Measurements from ENCODE around the gene CYB5R4. TPM values are rescaled to one million over a fixed set of nuclear protein-coding genes. Genes with fewer than 3 reads are reported as not detected.

CYB5R4 gene
- polyA plus RNA-seq, 4 donors, result 10.0 to 15.4 (median 11.8) TPM

DNA sequence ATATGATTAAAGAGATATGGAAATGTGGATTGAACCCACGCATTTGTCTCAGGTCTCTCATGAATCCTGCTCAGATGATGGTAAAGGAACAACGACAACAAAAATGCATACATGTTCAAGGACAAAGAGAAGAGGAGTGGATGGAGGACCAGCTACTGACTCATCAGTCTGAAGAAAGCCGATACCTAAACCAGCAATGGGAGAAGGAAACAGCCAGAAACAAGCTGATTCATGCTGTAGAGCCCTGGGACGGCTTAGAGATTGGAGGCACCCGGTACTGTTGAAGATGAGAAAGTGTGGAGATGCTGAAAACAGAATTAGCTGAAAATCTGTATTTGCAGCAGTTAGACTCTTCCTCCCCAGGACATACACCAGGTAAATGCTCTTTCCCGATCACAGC, 20.8 kb upstream of the CYB5R4 start:
- no peaks in the 10 kb centered on the region for H3K36me3 ChIP-seq (ENCODE audit: control insufficient read depth in 3 of 3, insufficient read depth in 2 of 3, low read depth in 1 of 3, low read length in 3 of 3)
- no peaks in the 10 kb centered on the region for H3K9me3 ChIP-seq (ENCODE audit: control insufficient read depth in 2 of 2, insufficient read depth in 1 of 2, low read depth in 1 of 2, low read length in 1 of 2)
- DNase-seq, result no peak
- no peak for FAIRE-seq
- H3K4me1 ChIP-seq (ENCODE audit: control insufficient read depth in 3 of 3, insufficient read depth in 2 of 3, low read depth in 1 of 3, low read length in 2 of 3), result no peaks in the 10 kb centered on the region
- no peak overlapping the region for H3K27ac ChIP-seq (ENCODE audit: low read depth in 1 of 3, low read length in 2 of 3)
- WGBS, 3 donors, result 83 to 85% (median 85%) methylated on average over 6 of the region's 6 CpGs
- H3K4me3 ChIP-seq (ENCODE audit: low read depth in 1 of 3, low read length in 3 of 3), result no peak overlapping the region
- no peaks in the 10 kb centered on the region for H3K27me3 ChIP-seq (ENCODE audit: control insufficient read depth in 3 of 3, insufficient read depth in 3 of 3, low read length in 3 of 3)

DNA sequence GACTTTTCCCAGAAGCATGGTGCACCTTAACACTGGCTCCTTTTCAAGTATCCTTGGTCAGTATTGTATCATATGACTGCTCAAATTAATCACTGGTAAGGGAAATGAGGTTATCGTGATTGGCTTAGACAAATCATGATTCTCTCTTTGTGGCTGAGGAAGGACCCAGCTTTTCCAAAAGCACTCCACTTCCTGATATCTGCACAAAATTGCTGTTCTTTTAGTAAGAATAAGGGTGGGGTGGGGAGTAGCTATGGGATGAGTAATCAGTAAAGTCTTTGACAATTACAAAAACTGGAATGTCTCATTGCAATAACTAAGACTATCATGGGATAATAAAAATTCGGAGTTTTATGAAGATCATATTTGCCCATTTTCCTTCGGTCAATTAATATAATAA, 15.3 kb upstream of the CYB5R4 start:
- H3K4me3 ChIP-seq (ENCODE audit: low read depth in 1 of 3, low read length in 3 of 3), result no peak overlapping the region
- H3K4me1 ChIP-seq (ENCODE audit: control insufficient read depth in 3 of 3, insufficient read depth in 2 of 3, low read depth in 1 of 3, low read length in 2 of 3), result no peaks in the 10 kb centered on the region
- WGBS, 3 donors, result 85 to 93% (median 90%) methylated on average over 3 of the region's 3 CpGs
- no peak overlapping the region for H3K27ac ChIP-seq (ENCODE audit: low read depth in 1 of 3, low read length in 2 of 3)
- H3K9me3 ChIP-seq (ENCODE audit: control insufficient read depth in 2 of 2, insufficient read depth in 1 of 2, low read depth in 1 of 2, low read length in 1 of 2), result no peaks in the 10 kb centered on the region
- H3K36me3 ChIP-seq (ENCODE audit: control insufficient read depth in 3 of 3, insufficient read depth in 2 of 3, low read depth in 1 of 3, low read length in 3 of 3), result no peaks in the 10 kb centered on the region
- FAIRE-seq (no peak), DNase-seq (no peak)
- H3K27me3 ChIP-seq (ENCODE audit: control insufficient read depth in 3 of 3, insufficient read depth in 3 of 3, low read length in 3 of 3), result peaks cover 0 to 2% (median 0%) of the 10 kb centered on the region in 3 donors

DNA sequence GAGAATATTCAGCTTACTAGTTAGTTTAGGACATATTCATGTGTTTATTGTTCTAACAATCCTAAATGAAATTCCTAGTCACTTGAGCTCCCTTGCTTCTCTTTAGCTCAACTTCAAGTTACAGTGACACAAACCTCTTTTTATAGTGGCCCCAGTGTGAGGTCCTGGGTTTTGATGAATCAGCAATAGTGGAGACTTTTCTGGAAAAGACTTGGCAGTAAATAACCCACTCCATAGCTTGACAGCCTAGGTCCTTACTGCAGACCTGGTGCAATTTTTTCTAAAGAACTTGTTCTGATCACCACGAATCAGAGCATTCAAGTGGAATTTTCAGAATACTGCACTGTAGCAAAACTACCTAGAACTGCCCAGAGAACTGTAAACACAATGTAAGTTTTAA, 13.2 kb upstream of the CYB5R4 start:
- FAIRE-seq, result no peak
- no peak overlapping the region for H3K27ac ChIP-seq (ENCODE audit: low read depth in 1 of 3, low read length in 2 of 3)
- WGBS, 3 donors, result 47 to 59% (median 49%) methylated on average over 1 of the region's 1 CpG
- no peaks in the 10 kb centered on the region for H3K4me1 ChIP-seq (ENCODE audit: control insufficient read depth in 3 of 3, insufficient read depth in 2 of 3, low read depth in 1 of 3, low read length in 2 of 3)
- H3K9me3 ChIP-seq (ENCODE audit: control insufficient read depth in 2 of 2, insufficient read depth in 1 of 2, low read depth in 1 of 2, low read length in 1 of 2), result no peaks in the 10 kb centered on the region
- DNase-seq, result no peak
- no peaks in the 10 kb centered on the region for H3K36me3 ChIP-seq (ENCODE audit: control insufficient read depth in 3 of 3, insufficient read depth in 2 of 3, low read depth in 1 of 3, low read length in 3 of 3)
- H3K27me3 ChIP-seq (ENCODE audit: control insufficient read depth in 3 of 3, insufficient read depth in 3 of 3, low read length in 3 of 3), result peaks cover 0 to 2% (median 0%) of the 10 kb centered on the region in 3 donors
- no peak overlapping the region for H3K4me3 ChIP-seq (ENCODE audit: low read depth in 1 of 3, low read length in 3 of 3)

DNA sequence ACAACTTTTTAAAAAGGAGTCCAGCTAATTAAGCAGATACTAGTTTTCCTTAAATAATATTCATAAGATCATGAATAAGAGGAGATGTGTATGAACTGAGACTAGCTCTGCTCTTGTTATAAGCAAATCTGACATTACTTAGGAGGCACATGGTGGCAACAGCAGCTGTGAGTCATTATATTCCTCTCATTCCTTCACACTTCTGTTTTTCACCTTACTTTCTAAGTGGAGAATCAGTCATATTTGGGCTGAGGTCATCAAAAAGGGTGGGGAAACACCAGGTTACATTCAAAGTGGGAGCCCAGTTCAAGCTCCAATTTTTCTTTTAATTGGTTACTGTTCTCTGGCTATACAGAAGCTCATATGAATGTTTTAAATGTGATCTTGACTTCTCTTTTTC, 12.3 kb upstream of the CYB5R4 start:
- FAIRE-seq (no peak), DNase-seq (no peak)
- Histone ChIP-seq H3K36me3 (ENCODE audit: control insufficient read depth in 3 of 3, insufficient read depth in 2 of 3, low read depth in 1 of 3, low read length in 3 of 3) (no peaks in the 10 kb centered on the region), H3K4me1 (ENCODE audit: control insufficient read depth in 3 of 3, insufficient read depth in 2 of 3, low read depth in 1 of 3, low read length in 2 of 3) (no peaks in the 10 kb centered on the region), H3K4me3 (ENCODE audit: low read depth in 1 of 3, low read length in 3 of 3) (no peak overlapping the region), H3K27ac (ENCODE audit: low read depth in 1 of 3, low read length in 2 of 3) (no peak overlapping the region), H3K27me3 (ENCODE audit: control insufficient read depth in 3 of 3, insufficient read depth in 3 of 3, low read length in 3 of 3) (peaks cover 0 to 2% (median 0%) of the 10 kb centered on the region in 3 donors), H3K9me3 (ENCODE audit: control insufficient read depth in 2 of 2, insufficient read depth in 1 of 2, low read depth in 1 of 2, low read length in 1 of 2) (no peaks in the 10 kb centered on the region)

DNA sequence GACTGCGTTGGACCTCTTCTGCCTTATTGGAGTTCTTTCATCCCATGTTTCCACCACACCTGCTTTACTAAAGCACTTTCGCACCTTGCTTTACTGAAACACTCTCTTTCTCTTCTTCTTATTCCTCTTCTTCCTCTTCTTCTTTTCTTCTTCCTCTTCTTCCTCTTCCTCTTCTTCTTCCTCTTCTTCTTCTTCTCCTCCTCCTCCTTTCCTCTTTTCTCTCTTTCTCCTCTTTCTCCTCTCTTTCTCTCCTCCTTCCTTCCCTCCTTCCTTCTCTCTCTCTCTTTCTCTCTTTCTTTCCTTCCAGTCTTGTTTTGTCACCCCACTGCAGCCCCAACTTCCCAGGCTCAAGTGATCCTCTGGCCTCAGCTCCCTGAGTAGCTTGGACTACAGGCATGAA, 10.4 kb upstream of the CYB5R4 start:
- H3K27ac ChIP-seq (ENCODE audit: low read depth in 1 of 3, low read length in 2 of 3), result no peak overlapping the region
- FAIRE-seq (no peak), DNase-seq (no peak)
- peaks cover 0 to 5% (median 0%) of the 10 kb centered on the region in 3 donors for H3K4me1 ChIP-seq (ENCODE audit: control insufficient read depth in 3 of 3, insufficient read depth in 2 of 3, low read depth in 1 of 3, low read length in 2 of 3)
- no peaks in the 10 kb centered on the region for H3K36me3 ChIP-seq (ENCODE audit: control insufficient read depth in 3 of 3, insufficient read depth in 2 of 3, low read depth in 1 of 3, low read length in 3 of 3)
- no peaks in the 10 kb centered on the region for H3K9me3 ChIP-seq (ENCODE audit: control insufficient read depth in 2 of 2, insufficient read depth in 1 of 2, low read depth in 1 of 2, low read length in 1 of 2)
- peaks cover 3 to 18% (median 4%) of the 10 kb centered on the region in 3 donors for H3K27me3 ChIP-seq (ENCODE audit: control insufficient read depth in 3 of 3, insufficient read depth in 3 of 3, low read length in 3 of 3)
- WGBS, 3 donors, result 65 to 83% (median 72%) methylated on average over 2 of the region's 2 CpGs
- no peak overlapping the region for H3K4me3 ChIP-seq (ENCODE audit: low read depth in 1 of 3, low read length in 3 of 3)

DNA sequence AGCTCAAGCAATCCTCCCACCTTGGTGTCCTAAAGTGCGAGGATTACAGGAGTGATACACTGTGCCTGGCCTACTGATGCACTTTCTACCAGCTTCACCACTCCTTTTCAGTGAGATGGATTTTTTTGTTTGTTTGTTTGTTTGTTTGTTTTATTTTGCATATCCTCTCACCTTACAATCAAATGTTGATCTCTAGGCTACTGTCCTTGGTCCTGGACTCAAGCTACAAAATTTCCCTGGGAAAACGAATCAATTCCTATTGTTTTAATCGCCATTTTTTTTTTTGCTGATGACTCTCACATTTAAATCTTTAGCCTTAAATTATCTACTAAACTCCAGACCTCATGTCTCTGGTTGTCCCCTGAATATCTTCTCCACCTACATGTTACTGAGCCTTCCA, 9.9 kb upstream of the CYB5R4 start:
- Histone ChIP-seq H3K9me3 (ENCODE audit: control insufficient read depth in 2 of 2, insufficient read depth in 1 of 2, low read depth in 1 of 2, low read length in 1 of 2) (no peaks in the 10 kb centered on the region), H3K4me3 (ENCODE audit: low read depth in 1 of 3, low read length in 3 of 3) (no peak overlapping the region), H3K27me3 (ENCODE audit: control insufficient read depth in 3 of 3, insufficient read depth in 3 of 3, low read length in 3 of 3) (peaks cover 3 to 22% (median 4%) of the 10 kb centered on the region in 3 donors), H3K27ac (ENCODE audit: low read depth in 1 of 3, low read length in 2 of 3) (no peak overlapping the region), H3K4me1 (ENCODE audit: control insufficient read depth in 3 of 3, insufficient read depth in 2 of 3, low read depth in 1 of 3, low read length in 2 of 3) (peaks cover 0 to 5% (median 0%) of the 10 kb centered on the region in 3 donors), H3K36me3 (ENCODE audit: control insufficient read depth in 3 of 3, insufficient read depth in 2 of 3, low read depth in 1 of 3, low read length in 3 of 3) (no peaks in the 10 kb centered on the region)
- DNase-seq (no peak), FAIRE-seq (no peak)
- WGBS, 3 donors, result 74 to 80% (median 80%) methylated on average over 3 of the region's 3 CpGs

DNA sequence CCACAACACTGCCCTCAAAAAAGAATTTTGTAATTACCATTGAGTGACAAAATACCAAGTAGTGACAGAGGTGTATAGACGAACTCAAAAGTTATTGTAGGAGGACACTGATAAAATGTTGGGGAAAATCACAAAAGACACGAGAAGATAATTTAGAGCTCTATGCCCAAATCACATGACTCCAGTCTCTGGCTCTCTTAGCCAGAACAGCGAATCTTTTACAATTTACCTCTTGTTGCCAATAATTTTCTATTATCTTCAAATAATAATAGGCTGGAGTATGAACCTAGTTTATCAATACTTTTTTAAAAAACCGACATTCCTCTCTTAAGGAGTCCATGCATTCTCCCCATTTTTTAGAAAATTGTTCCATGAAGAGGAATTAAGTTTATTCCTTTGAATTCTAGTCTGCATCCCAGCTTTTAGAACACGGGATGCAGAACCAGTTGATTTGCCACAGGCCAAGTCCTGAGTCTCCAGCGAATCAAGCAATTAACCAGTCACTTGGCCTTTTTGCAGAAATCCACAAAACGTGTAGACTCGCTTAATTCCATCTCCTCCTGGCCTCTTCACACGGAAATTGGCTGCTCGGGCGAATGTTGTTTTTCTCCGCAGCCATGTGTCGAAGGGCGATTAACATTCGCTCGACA, 6.8 kb upstream of the CYB5R4 start:
- 14 to 22% (median 16%) methylated on average over 16 of the region's 16 CpGs for WGBS, 3 donors
- FAIRE-seq, result no peak
- Histone ChIP-seq H3K4me1 (ENCODE audit: control insufficient read depth in 3 of 3, insufficient read depth in 2 of 3, low read depth in 1 of 3, low read length in 2 of 3) (peaks cover 0 to 5% (median 0%) of the 10 kb centered on the region in 3 donors), H3K27me3 (ENCODE audit: control insufficient read depth in 3 of 3, insufficient read depth in 3 of 3, low read length in 3 of 3) (peaks cover 4 to 29% (median 7%) of the 10 kb centered on the region in 3 donors), H3K36me3 (ENCODE audit: control insufficient read depth in 3 of 3, insufficient read depth in 2 of 3, low read depth in 1 of 3, low read length in 3 of 3) (no peaks in the 10 kb centered on the region), H3K9me3 (ENCODE audit: control insufficient read depth in 2 of 2, insufficient read depth in 1 of 2, low read depth in 1 of 2, low read length in 1 of 2) (no peaks in the 10 kb centered on the region), H3K27ac (ENCODE audit: low read depth in 1 of 3, low read length in 2 of 3) (no peak overlapping the region), H3K4me3 (ENCODE audit: low read depth in 1 of 3, low read length in 3 of 3) (peak overlapping the region in 1 of 3 donors; percentile 23)
- DNase-seq, result no peak

DNA sequence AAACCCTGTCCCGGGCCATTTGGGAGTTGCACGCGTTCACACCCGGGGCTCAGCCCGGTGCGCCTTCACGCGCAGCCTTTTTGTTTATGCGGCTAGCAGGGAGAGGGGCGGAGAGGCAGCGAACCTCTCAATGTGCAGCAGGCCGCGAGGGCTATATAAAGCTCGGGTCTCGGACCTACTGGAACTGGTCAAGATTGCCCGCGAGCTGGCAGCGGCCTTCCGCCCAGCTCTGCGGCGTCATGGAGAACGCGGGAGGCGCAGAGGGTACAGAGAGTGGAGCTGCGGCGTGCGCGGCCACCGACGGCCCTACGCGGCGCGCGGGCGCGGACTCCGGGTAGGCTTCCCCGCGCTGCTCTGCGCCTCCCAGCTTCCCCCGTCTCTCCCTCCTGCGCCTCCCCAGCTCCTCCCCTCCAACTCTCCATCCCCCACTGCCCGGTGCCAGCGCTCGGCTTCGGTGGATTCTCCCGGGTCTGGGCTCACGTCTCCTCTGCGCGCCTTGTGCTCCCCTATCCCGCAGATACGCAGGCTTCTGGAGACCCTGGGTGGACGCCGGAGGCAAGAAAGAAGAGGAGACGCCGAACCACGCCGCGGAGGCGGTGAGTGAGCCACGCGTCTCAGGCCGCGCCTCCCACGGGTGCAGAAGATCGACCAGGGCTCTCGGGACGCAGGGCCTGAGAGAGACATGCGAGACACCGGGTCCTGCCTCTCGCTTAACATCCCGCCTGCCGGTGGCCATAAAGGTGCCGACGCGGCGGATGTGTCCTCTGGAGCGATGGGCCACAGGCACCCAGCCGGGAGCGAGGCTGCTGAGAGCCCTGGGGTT, 6.1 kb upstream of the CYB5R4 start, which contains the start of gene RIPPLY2:
TSS of gene RIPPLY2 (plus strand) at position 183 of the 823 bp plus-strand sequence. CDS start at position 240, 57 bp downstream.
- H3K27ac ChIP-seq (ENCODE audit: low read depth in 1 of 3, low read length in 2 of 3), result no peak within 1 kb of the TSS

More for the DNA sequence above, 6.1 kb upstream of the CYB5R4 start, which contains the start of gene RIPPLY2:
- Histone ChIP-seq H3K4me3 (ENCODE audit: low read depth in 1 of 3, low read length in 3 of 3) (peak within 1 kb of the TSS; percentile 9 to 26 (median 26)), H3K27me3 (ENCODE audit: control insufficient read depth in 3 of 3, insufficient read depth in 3 of 3, low read length in 3 of 3) (peaks cover 4 to 29% (median 7%) of the 10 kb centered on the region in 3 donors), H3K9me3 (ENCODE audit: control insufficient read depth in 2 of 2, insufficient read depth in 1 of 2, low read depth in 1 of 2, low read length in 1 of 2) (no peaks in the 10 kb centered on the region), H3K36me3 (ENCODE audit: control insufficient read depth in 3 of 3, insufficient read depth in 2 of 3, low read depth in 1 of 3, low read length in 3 of 3) (no peaks in the 10 kb centered on the region), H3K4me1 (ENCODE audit: control insufficient read depth in 3 of 3, insufficient read depth in 2 of 3, low read depth in 1 of 3, low read length in 2 of 3) (peaks cover 0 to 5% (median 0%) of the 10 kb centered on the region in 3 donors)
- WGBS, 3 donors, result 1 to 3% (median 2%) methylated on average over 72 to 81 of the region's 81 CpGs
- DNase-seq, result peak in 1 of 2 donors; percentile 38
- no peak for FAIRE-seq
